SK-N-SH (cell line): ENCODE data around the gene FOS. TPM values are rescaled to one million over a fixed set of nuclear protein-coding genes. Genes with fewer than 3 reads are reported as not detected.

Source experiments
- CTCF ChIA-PET: fragments of 300-600, 350-600 bp; formaldehyde crosslinking; extraction: SDS; loops from one replicate; lab custom pipeline; 2021; lab: Yijun Ruan, JAX
- POLR2A ChIA-PET: fragments of 350-600 bp; sonication (Branson Sonifier 250); formaldehyde crosslinking; extraction: SDS; loops from one replicate; lab custom pipeline; 2020; ENCODE audit warnings: antibody characterized with exemption, inconsistent platforms; lab: Yijun Ruan, JAX
- DNase-seq: peaks from one replicate; pipeline ENCODE4 v3.0.0; 2012
- H2AFZ ChIP-seq: fragments of 200-600 bp; sonication (generic); 2 replicates; pipeline ENCODE4 v1.8.1; 2016; ENCODE audit warnings: antibody characterized with exemption, mild to moderate bottlenecking, low read depth
- H3F3A ChIP-seq: fragments of 200-600 bp; sonication (generic); replicated peaks from 2 replicates; pipeline ENCODE3; 2016; ENCODE audit warnings: antibody characterized with exemption, mild to moderate bottlenecking; ENCODE audit not compliant: insufficient read depth
- H3K27ac ChIP-seq, 2 experiments: fragments of 200-500 bp in 1 of 2; fragments of 200-600 bp in 1 of 2; sonication (Bioruptor generic) in 1 of 2; sonication (generic), shearing (Covaris generic) in 1 of 2; 2 replicates each; pipeline versions ENCODE4 v1.5.1 to v1.6.1; 2014 to 2016; ENCODE audit warnings: low read depth in 2 of 2, inconsistent platforms in 1 of 2, low read length in 1 of 2, mild to moderate bottlenecking in 1 of 2, mixed read lengths in 1 of 2
- H3K27me3 ChIP-seq: fragments of 200-600 bp; sonication (generic), shearing (Covaris generic); 2 replicates; pipeline ENCODE4 v1.6.1; 2016; ENCODE audit warnings: mixed run types; ENCODE audit not compliant: insufficient read depth
- H3K36me3 ChIP-seq, 2 experiments: fragments of 200-500 bp in 1 of 2; fragments of 200-600 bp in 1 of 2; sonication (Bioruptor generic) in 1 of 2; sonication (generic) in 1 of 2; replicated peaks in 1 of 2; 2 replicates each; pipeline versions ENCODE3 to v1.5.1; 2014 to 2016; ENCODE audit warnings: low read length in 1 of 2, mild to moderate bottlenecking in 1 of 2; ENCODE audit not compliant: insufficient read depth in 2 of 2, control insufficient read depth in 1 of 2
- H3K4me1 ChIP-seq, 2 experiments: fragments of 200-500 bp in 1 of 2; fragments of 200-600 bp in 1 of 2; sonication (Bioruptor generic) in 1 of 2; sonication (generic), shearing (Covaris generic) in 1 of 2; 2 replicates each; pipeline versions ENCODE4 v1.5.1 to v1.6.1; 2014 to 2016; ENCODE audit warnings: low read depth in 1 of 2, low read length in 1 of 2, mixed run types in 1 of 2; ENCODE audit not compliant: insufficient read depth in 2 of 2, control insufficient read depth in 1 of 2
- H3K4me2 ChIP-seq: fragments of 200-600 bp; sonication (generic), shearing (Covaris generic); 2 replicates; pipeline ENCODE4 v1.6.1; 2017; ENCODE audit warnings: mixed run types
- H3K4me3 ChIP-seq, 2 experiments: fragments of 200-500 bp in 1 of 2; fragments of 200-600 bp in 1 of 2; sonication (Bioruptor generic) in 1 of 2; sonication (generic), shearing (Covaris generic) in 1 of 2; 2 replicates each; pipeline versions ENCODE4 v1.5.1 to v1.8.1; 2014 to 2016; ENCODE audit warnings: low read depth in 2 of 2, inconsistent platforms in 1 of 2, low read length in 1 of 2, mild to moderate bottlenecking in 1 of 2, mixed read lengths in 1 of 2, moderate library complexity in 1 of 2
- H3K79me2 ChIP-seq: fragments of 200-600 bp; sonication (generic); 2 replicates; pipeline ENCODE4 v1.8.1; 2017; ENCODE audit warnings: mild to moderate bottlenecking; ENCODE audit not compliant: insufficient read depth
- H3K9ac ChIP-seq: fragments of 200-600 bp; sonication (generic); 2 replicates; pipeline ENCODE4 v1.6.1; 2017; ENCODE audit warnings: mixed run types
- H3K9me2 ChIP-seq: fragments of 200-600 bp; sonication (generic); 2 replicates; pipeline ENCODE4 v1.6.1; 2017; ENCODE audit warnings: mixed run types
- H3K9me3 ChIP-seq: fragments of 200-600 bp; sonication (generic); 2 replicates; pipeline ENCODE4 v1.6.1; 2017; ENCODE audit warnings: mixed run types, mild to moderate bottlenecking, moderate library complexity
- H4K20me1 ChIP-seq: fragments of 200-600 bp; sonication (generic); 2 replicates; pipeline ENCODE4 v1.6.1; 2017; ENCODE audit warnings: mild to moderate bottlenecking, mixed run types; ENCODE audit not compliant: insufficient read depth
- CTCF ChIP-seq: fragments of 200-600 bp; sonication (generic); IDR thresholded peaks from 2 replicates; pipeline ENCODE4 v1.6.1; 2017; ENCODE audit warnings: antibody characterized with exemption, mild to moderate bottlenecking, moderate library complexity
- EP300 ChIP-seq, 2 experiments: IDR thresholded peaks; 2 replicates each; pipeline versions ENCODE4 v1.4.0 to v1.6.1; 2012; ENCODE audit warnings: borderline replicate concordance in 1 of 2, low read depth in 1 of 2, low read length in 1 of 2
- IRF3 ChIP-seq: fragments of 150-350 bp; IDR thresholded peaks from 2 replicates; pipeline ENCODE4 v1.6.1; 2016; ENCODE audit warnings: mild to moderate bottlenecking, low read depth, low read length
- PBX3 ChIP-seq: IDR thresholded peaks from 2 replicates; pipeline ENCODE4; 2012
- RAD21 ChIP-seq: IDR thresholded peaks from 2 replicates; pipeline ENCODE4 v1.6.1; 2012; ENCODE audit warnings: mild to moderate bottlenecking, low read length
- SMC3 ChIP-seq: IDR thresholded peaks from 2 replicates; pipeline ENCODE4 v1.6.1; 2012; ENCODE audit warnings: low read depth, low read length, improper control_type of control experiment
- YY1 ChIP-seq: IDR thresholded peaks from 2 replicates; pipeline ENCODE4 v1.4.0; 2012; ENCODE audit warnings: low read depth, mild to moderate bottlenecking
- WGBS: methylation state at CpG from one replicate; pipeline ENCODE4 v1.1.6; 2017; ENCODE audit warnings: low lambda C conversion rate; 5-methylcytosine and 5-hydroxymethylcytosine counted together
- polyA plus RNA-seq, 3 experiments: library from polyadenylated mRNA; depleted of rRNA; stranded (reverse); fragments of >200 nt; gene quantifications; 2 replicates each; pipeline ENCODE4 v1.2.3, GENCODE V29; 2012

Gene FOS
- polyA plus RNA-seq, 1 of the 3 experiments (the other 2 are of a cell fraction), result 309 TPM

GRCh38 chr14:75328558-75329155 is 50.0 kb downstream of the FOS start:
- Histone ChIP-seq H3K27me3 (peaks cover 12% of the 10 kb centered on the region; the same call in 1 of the 2 replicates), H3K36me3 (no peaks in the 10 kb centered on the region), H3K9ac (no peak overlapping the region), H3K27ac (no peak overlapping the region)
- no peak for TF ChIP-seq PBX3
- TF ChIP-seq, all 33 proteins: peak for 0
- Histone ChIP-seq H3K4me1 (no peaks in the 10 kb centered on the region; a peak in 1 of 4 replicates), H3K79me2 (no peaks in the 10 kb centered on the region), H4K20me1 (no peaks in the 10 kb centered on the region), H3K9me3 (no peaks in the 10 kb centered on the region), H3K4me3 (no peak overlapping the region), H3K9me2 (no peaks in the 10 kb centered on the region), H3K4me2 (no peak overlapping the region), H2AFZ (no peak overlapping the region), H3F3A (peaks cover 3% of the 10 kb centered on the region)
- CTCF ChIA-PET, result interaction anchor here (1.5 kb wide), 2 partner anchors 21 to 160 kb away, joined by 6 to 8 read pairs; no protein-coding TSS in a partner anchor
- no peak for DNase-seq
- POLR2A ChIA-PET, result no interaction called here
- 38% methylated on average over 5 of the region's 5 CpGs for WGBS

GRCh38 chr14:75329369-75329768 is 50.7 kb downstream of the FOS start:
- CTCF ChIA-PET, result interaction anchor here (1.5 kb wide), 1 partner anchor 160 kb away, joined by 8 read pairs; no protein-coding TSS in a partner anchor
- TF ChIP-seq RAD21, result no peak
- no peak for TF ChIP-seq SMC3
- no peak for TF ChIP-seq EP300 (IDR thresholded peaks at IDR 0.05; ENCODE audit: borderline replicate concordance in 1 of 2, low read depth in 1 of 2, low read length in 1 of 2)
- no peak for TF ChIP-seq CTCF
- Histone ChIP-seq H3K27me3 (peaks cover 12% of the 10 kb centered on the region; the same call in 1 of the 2 replicates), H3K9me2 (no peaks in the 10 kb centered on the region), H3K4me3 (no peak overlapping the region), H3K9me3 (no peaks in the 10 kb centered on the region), H3K27ac (no peak overlapping the region), H3K4me2 (no peak overlapping the region), H3K79me2 (no peaks in the 10 kb centered on the region), H4K20me1 (no peaks in the 10 kb centered on the region), H3K4me1 (no peaks in the 10 kb centered on the region; a peak in 1 of 4 replicates), H2AFZ (no peak overlapping the region), H3K9ac (no peak overlapping the region), H3F3A (no peaks in the 10 kb centered on the region), H3K36me3 (no peaks in the 10 kb centered on the region)
- DNase-seq, result no peak
- POLR2A ChIA-PET, result no interaction called here

- no peaks in the 10 kb centered on the region for H3K9me3 ChIP-seq
- CTCF ChIA-PET, result interaction anchor here (1.0 kb wide), 1 partner anchor 230 kb away, joined by 3 read pairs; no protein-coding TSS in a partner anchor
- no peaks in the 10 kb centered on the region for H3K79me2 ChIP-seq
- H2AFZ ChIP-seq, result no peak overlapping the region
- no peak overlapping the region for H3K27ac ChIP-seq
- no peak for TF ChIP-seq YY1
- TF ChIP-seq EP300 (IDR thresholded peaks at IDR 0.05; ENCODE audit: borderline replicate concordance in 1 of 2, low read depth in 1 of 2, low read length in 1 of 2), result no peak
- TF ChIP-seq CTCF, result no peak
- TF ChIP-seq IRF3, result no peak
- TF ChIP-seq, all 33 proteins: peak for 0
- H3K36me3 ChIP-seq, result no peaks in the 10 kb centered on the region
- H3F3A ChIP-seq, result no peaks in the 10 kb centered on the region
- H3K9ac ChIP-seq, result no peak overlapping the region
- no peaks in the 10 kb centered on the region; a peak in 1 of 4 replicates for H3K4me1 ChIP-seq
- H3K9me2 ChIP-seq, result no peaks in the 10 kb centered on the region
- H3K4me3 ChIP-seq, result no peak overlapping the region
- POLR2A ChIA-PET, result no interaction called here
- peaks cover 12% of the 10 kb centered on the region; the same call in 1 of the 2 replicates for H3K27me3 ChIP-seq
- H3K4me2 ChIP-seq, result no peak overlapping the region
- DNase-seq, result no peak
- H4K20me1 ChIP-seq, result no peaks in the 10 kb centered on the region
- 96% methylated on average over 1 of the region's 1 CpG for WGBS
Measured at GRCh38 chr14:75331471-75331870, 52.8 kb downstream of the FOS start.
